AG10803 (cell line): ENCODE data around the gene CNNM3.

Source experiments
- DNase-seq: peaks from one replicate; pipeline ENCODE4 v3.0.0; 2010; ENCODE audit warnings: low read depth
- H3K4me3 ChIP-seq: 2 replicates; pipeline ENCODE4 v1.5.1; 2011; ENCODE audit warnings: mild to moderate bottlenecking, low read length, control low read depth
- CTCF ChIP-seq: conservative IDR thresholded peaks from 2 replicates; pipeline ENCODE4 v1.5.1; 2011; ENCODE audit warnings: mild to moderate bottlenecking, low read length, control low read depth, inconsistent platforms

The CNNM3 gene

GRCh38 chr2:96811917-96812316, 4.2 kb upstream of the CNNM3 start:
- TF ChIP-seq CTCF: no peak
- peak; percentile 74 for DNase-seq
- no peak overlapping the region for H3K4me3 ChIP-seq

GRCh38 chr2:96813656-96814055, 2.4 kb upstream of the CNNM3 start:
- no peak overlapping the region for H3K4me3 ChIP-seq
- no peak for DNase-seq
- TF ChIP-seq CTCF: no peak

- peak overlapping the region; percentile 68 for H3K4me3 ChIP-seq
- TF ChIP-seq CTCF: 0 out of 2 replicates have a peak, but pooled peaks have one; percentile 19
- DNase-seq: peak; percentile 60
Observed at GRCh38 chr2:96815326-96816126, 542 bp upstream of the CNNM3 start.

- no peak for TF ChIP-seq CTCF
- DNase-seq: peak; percentile 15
- H3K4me3 ChIP-seq: peak overlapping the region; percentile 65
Observed at GRCh38 chr2:96816836-96817702, 1.0 kb downstream of the CNNM3 start.

GRCh38 chr2:96817882-96818281, 1.8 kb downstream of the CNNM3 start:
- DNase-seq: no peak
- TF ChIP-seq CTCF: no peak
- no peak overlapping the region; the same call in 1 of the 2 replicates for H3K4me3 ChIP-seq

- TF ChIP-seq CTCF: no peak
- DNase-seq: no peak
- H3K4me3 ChIP-seq: no peak overlapping the region
Observed at GRCh38 chr2:96819128-96819875, 3.2 kb downstream of the CNNM3 start.
